UCSD-AML1 (cell line): ENCODE measurements around the gene CXCL1.

ENCODE experiments used
- DNase-seq: peaks from one replicate; lab custom pipeline; 2025; ENCODE audit not compliant: unreplicated experiment; lab: John Stamatoyannopoulos, UW

CXCL1 gene

GRCh38 chr4:73869130-73870055 is at the start of gene CXCL1:
TSS of gene CXCL1 (plus strand) at chr4:73869393. CDS start at chr4:73869471, 78 bp downstream.
- DNase-seq = peak; percentile 82

- DNase-seq = no peak
These were observed 47.9 kb upstream of the CXCL1 start for GRCh38 chr4:73821325-73821724.

DNA sequence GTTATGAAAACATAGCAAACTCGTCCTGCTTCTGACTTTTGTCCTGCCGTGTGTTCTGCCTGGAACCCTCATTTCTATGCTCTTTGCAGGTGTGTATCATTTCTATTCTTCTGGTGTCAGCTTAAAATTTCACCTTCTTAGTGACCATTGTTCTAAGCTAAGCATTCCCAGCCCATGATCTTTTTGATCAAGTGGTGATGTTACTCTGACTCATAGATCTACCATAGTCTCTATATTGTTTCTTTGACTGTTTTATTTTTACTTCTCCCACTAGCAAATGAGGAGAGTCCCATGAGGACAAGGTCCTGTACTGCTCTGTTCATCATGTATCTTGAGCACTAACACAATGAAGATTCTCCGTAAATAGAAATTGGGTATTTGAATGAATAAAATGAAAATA is 46.8 kb upstream of the CXCL1 start:
- DNase-seq = no peak

- no peak for DNase-seq
These were observed 46.2 kb upstream of the CXCL1 start for GRCh38 chr4:73822812-73823504.

- DNase-seq = no peak
These were observed 45.4 kb upstream of the CXCL1 start for GRCh38 chr4:73823760-73824159.

GRCh38 chr4:73828956-73829355 is 40.2 kb upstream of the CXCL1 start:
- no peak for DNase-seq

DNA sequence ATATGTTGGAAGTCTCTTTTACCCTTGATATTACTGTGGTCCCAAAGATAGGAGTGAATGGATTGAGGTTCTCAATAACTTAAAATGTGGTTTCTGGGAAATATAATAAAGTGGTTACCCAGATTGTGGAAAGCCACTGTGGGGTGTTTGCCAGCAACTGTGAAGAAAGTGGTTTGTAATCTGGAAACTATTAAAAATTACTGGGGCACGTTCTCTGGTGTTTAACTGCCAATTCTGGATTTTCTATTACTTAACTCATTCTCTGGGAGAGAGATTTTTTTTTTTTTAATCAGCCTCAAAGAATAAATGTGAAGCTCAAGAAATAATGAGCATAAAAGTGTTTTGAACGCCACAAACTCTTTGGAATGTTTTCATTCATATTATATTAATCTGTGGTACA is 37.6 kb upstream of the CXCL1 start:
- no peak for DNase-seq

- peak; percentile 22 for DNase-seq
These were observed 36.4 kb upstream of the CXCL1 start for GRCh38 chr4:73832651-73833237.

- no peak for DNase-seq
These were observed 32.6 kb upstream of the CXCL1 start, which contains the start of gene CXCL6 for GRCh38 chr4:73836373-73837279. TSS of gene CXCL6 (plus strand) at chr4:73836678. CDS start at chr4:73836751, 73 bp downstream.

- DNase-seq = no peak
These were observed 30.1 kb upstream of the CXCL1 start for GRCh38 chr4:73839071-73839470.

GRCh38 chr4:73839715-73840114 is 29.5 kb upstream of the CXCL1 start:
- no peak for DNase-seq

- no peak for DNase-seq
These were observed 27.8 kb upstream of the CXCL1 start for GRCh38 chr4:73841243-73841925.

DNA sequence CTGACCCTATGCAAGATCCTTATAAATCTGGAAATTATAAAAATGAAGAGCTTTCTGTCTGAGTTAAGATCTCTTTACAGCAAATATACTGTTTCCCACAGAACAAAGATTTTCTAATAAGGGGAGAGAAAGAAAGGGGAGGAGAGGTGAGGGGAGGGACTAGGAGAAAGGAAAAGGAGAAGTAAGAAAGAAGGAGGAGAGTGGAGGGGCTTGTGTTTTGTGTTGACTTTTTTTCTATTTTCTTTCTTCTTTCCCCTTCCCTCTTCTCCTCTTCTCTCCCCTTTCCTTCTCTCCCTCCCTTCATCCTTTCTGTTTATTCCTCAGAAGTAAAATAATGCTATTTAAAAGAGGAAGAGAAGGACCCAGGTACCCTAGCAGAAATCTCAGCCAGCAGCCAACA is 26.5 kb upstream of the CXCL1 start:
- no peak for DNase-seq

GRCh38 chr4:73843369-73843768 is 25.8 kb upstream of the CXCL1 start:
- no peak for DNase-seq

- no peak for DNase-seq
These were observed 24.8 kb upstream of the CXCL1 start for GRCh38 chr4:73844345-73844744.

- no peak for DNase-seq
These were observed 24.4 kb upstream of the CXCL1 start for GRCh38 chr4:73844806-73845205.

DNA sequence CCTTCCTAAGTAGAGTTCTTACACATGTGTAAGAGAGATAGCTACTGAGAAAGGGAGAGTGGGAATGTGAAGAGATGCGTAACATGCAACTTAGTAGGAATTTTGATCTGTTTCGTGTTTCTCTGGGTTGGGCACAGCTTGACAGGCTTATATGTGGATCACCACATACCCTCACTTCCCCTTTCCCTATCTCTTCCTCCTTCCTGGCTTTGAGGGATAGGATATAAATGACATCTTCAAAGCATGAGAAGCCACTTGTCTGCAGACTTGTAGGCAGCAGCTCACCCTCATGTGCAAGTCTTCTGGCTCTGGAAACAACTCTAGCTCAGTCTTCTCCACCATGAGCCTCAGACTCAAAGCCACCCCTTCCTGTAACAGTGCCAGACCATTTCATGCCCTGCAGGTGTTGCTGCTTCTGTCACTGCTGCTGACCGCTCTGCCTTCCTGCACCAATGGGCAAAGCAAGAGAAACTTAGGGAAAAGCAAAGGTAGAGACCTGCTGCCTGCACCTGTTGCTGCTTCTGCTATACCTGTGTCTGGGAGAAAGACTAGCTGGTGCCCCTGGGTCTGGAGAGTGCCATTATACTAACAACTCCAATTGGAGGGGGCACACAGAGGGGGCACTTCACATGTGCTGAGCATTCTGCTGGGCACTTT is 21.5 kb upstream of the CXCL1 start:
- peak; percentile 40 for DNase-seq

GRCh38 chr4:73848183-73848777 is 20.9 kb upstream of the CXCL1 start:
- DNase-seq = no peak

DNA sequence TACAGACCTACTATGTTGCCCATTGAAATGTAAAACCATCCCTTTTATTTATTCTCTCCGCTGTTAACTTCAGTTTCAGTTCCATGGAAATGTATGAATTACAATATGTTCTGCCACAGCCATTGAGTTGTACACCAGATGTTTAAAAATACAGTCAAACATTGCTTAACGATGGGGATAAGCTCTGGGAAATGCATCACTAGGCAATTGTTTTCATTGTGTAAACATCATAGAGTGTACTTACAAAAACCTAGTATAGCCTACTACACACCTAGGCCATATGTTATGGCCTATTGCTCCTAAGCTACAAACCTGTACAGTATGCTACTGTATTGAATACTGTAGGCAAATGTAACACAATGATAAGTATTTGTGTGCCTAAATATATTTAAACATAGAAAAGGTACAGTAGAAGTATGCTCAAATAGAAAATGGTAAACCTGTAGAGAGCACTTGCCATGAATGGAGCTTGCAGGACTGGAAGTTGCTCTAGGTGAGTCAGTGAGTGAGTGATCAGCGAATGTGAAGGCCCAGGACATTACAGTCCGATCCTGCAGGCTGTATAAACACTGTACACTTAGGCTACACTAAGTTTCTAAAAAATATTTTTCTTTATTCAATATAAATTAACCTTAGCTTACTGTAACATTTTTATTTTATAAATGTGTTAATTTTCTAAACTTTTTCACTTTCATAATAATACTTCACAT is 18.8 kb upstream of the CXCL1 start:
- DNase-seq = no peak
